A549 (cell line): Measurements from ENCODE around the gene UBA7.

Experiments used
- CEBPB ChIP-seq, 2 experiments: fragments of >200 bp in 1 of 2; sonication (Bioruptor Twin) in 1 of 2; formaldehyde crosslinking in 1 of 2; IDR thresholded peaks; 2 replicates each; pipeline ENCODE4 v1.6.1; 2012 to 2016
- HDAC2 ChIP-seq: fragments of 200-600 bp; sonication (generic); IDR thresholded peaks from 2 replicates; pipeline ENCODE4 v1.6.1; 2016
- HOXA7 ChIP-seq: fragments of 250-450 bp; sonication (Bioruptor Pico); IDR thresholded peaks from 2 replicates; pipeline ENCODE4 v1.5.0; 2020; ENCODE audit warnings: mild to moderate bottlenecking, moderate library complexity
- NR3C1 ChIP-seq: fragments of >200 bp; sonication (Bioruptor Twin); formaldehyde crosslinking; IDR thresholded peaks from 3 replicates; pipeline ENCODE4 v1.6.1; 2017
- POLR2A ChIP-seq: IDR thresholded peaks from 2 replicates; pipeline ENCODE4 v1.6.1; 2012; ENCODE audit warnings: mild to moderate bottlenecking, low read length
- RAD21 ChIP-seq, 2 experiments: fragments of >200 bp in 1 of 2; sonication (Bioruptor Twin) in 1 of 2; formaldehyde crosslinking in 1 of 2; IDR thresholded peaks in 1 of 2; conservative IDR thresholded peaks in 1 of 2; 2 replicates in 1 of 2; 3 replicates in 1 of 2; pipeline ENCODE4 v1.6.1; 2012 to 2018; ENCODE audit warnings: inconsistent platforms in 1 of 2
- RFX5 ChIP-seq: fragments of 450-650 bp; IDR thresholded peaks from 2 replicates; pipeline ENCODE4 v1.7.1; 2014; ENCODE audit warnings: antibody characterized with exemption, mild to moderate bottlenecking, moderate library complexity
- SMC3 ChIP-seq: fragments of >200 bp; sonication (Bioruptor Twin); formaldehyde crosslinking; IDR thresholded peaks from 3 replicates; pipeline ENCODE4 v1.6.1; 2018; ENCODE audit warnings: inconsistent platforms
- SREBF2 ChIP-seq: fragments of 450-650 bp; IDR thresholded peaks from 2 replicates; pipeline ENCODE4 v1.6.1; 2014; ENCODE audit warnings: mild to moderate bottlenecking, moderate library complexity
- TF ChIP-seq, protein P1 (sequence below): fragments of >200 bp; sonication (Bioruptor Twin); formaldehyde crosslinking; IDR thresholded peaks from 3 replicates; pipeline ENCODE4 v1.5.1; 2016

DNA sequence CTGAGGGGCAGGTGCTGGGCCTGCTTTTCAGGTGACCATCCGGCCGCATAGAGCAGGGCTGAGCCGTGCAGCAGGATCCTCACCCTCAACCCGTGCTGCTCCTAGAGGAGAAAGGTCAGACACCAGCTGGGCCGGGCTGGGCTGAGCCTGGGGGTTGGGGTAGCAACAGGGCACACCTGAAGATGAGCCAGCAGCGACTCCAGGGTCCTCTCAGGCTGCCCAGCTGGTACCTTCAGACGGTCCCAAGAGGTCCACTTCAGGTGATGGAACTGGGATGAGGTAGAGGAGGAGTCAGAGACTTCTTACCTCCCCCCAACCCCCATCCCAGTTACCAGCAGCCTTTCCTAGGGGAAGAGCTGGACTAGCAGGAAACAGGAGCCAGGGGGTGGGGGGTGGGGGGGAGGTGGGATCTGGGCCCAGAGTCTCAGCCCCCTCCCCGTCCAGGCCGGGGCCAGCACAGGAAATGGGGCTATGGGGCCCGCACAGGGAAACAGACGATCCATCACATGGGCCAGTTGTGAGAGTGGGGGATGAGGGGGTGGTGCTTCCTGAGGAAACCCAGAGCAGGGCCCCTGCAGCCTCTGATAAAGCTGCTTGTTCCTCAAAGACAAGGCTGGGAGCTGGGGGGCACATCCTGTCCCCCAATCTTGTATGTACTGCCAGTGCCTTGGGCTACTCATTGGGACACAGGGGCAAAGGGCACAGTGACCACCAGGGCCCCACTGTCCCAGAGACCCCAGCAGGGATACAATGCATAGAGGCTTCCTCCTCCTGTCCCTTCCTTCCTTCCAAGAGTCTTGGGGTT, 7.7 kb downstream of the UBA7 start:
- TF ChIP-seq CEBPB (IDR thresholded peaks at IDR 0.05) (no peak), POLR2A (no peak), NR3C1 (no peak), HDAC2 (no peak), RFX5 (no peak), SMC3 (no peak), SREBF2 (no peak), RAD21 (conservative IDR thresholded peaks at IDR 0.05 in 1 of 2, IDR thresholded peaks at IDR 0.05 in 1 of 2) (no peak), HOXA7 (no peak)
- TF ChIP-seq, protein P1, sequence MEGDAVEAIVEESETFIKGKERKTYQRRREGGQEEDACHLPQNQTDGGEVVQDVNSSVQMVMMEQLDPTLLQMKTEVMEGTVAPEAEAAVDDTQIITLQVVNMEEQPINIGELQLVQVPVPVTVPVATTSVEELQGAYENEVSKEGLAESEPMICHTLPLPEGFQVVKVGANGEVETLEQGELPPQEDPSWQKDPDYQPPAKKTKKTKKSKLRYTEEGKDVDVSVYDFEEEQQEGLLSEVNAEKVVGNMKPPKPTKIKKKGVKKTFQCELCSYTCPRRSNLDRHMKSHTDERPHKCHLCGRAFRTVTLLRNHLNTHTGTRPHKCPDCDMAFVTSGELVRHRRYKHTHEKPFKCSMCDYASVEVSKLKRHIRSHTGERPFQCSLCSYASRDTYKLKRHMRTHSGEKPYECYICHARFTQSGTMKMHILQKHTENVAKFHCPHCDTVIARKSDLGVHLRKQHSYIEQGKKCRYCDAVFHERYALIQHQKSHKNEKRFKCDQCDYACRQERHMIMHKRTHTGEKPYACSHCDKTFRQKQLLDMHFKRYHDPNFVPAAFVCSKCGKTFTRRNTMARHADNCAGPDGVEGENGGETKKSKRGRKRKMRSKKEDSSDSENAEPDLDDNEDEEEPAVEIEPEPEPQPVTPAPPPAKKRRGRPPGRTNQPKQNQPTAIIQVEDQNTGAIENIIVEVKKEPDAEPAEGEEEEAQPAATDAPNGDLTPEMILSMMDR, result no peak
